ENCODE results near the gene MID2.
"Not testable (repeated sequence)": the region's sequence is repeated elsewhere in the genome, so short reads cannot be mapped to it uniquely, and the experiment has no call there.

The MID2 gene, protein sequence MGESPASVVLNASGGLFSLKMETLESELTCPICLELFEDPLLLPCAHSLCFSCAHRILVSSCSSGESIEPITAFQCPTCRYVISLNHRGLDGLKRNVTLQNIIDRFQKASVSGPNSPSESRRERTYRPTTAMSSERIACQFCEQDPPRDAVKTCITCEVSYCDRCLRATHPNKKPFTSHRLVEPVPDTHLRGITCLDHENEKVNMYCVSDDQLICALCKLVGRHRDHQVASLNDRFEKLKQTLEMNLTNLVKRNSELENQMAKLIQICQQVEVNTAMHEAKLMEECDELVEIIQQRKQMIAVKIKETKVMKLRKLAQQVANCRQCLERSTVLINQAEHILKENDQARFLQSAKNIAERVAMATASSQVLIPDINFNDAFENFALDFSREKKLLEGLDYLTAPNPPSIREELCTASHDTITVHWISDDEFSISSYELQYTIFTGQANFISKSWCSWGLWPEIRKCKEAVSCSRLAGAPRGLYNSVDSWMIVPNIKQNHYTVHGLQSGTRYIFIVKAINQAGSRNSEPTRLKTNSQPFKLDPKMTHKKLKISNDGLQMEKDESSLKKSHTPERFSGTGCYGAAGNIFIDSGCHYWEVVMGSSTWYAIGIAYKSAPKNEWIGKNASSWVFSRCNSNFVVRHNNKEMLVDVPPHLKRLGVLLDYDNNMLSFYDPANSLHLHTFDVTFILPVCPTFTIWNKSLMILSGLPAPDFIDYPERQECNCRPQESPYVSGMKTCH

DNA sequence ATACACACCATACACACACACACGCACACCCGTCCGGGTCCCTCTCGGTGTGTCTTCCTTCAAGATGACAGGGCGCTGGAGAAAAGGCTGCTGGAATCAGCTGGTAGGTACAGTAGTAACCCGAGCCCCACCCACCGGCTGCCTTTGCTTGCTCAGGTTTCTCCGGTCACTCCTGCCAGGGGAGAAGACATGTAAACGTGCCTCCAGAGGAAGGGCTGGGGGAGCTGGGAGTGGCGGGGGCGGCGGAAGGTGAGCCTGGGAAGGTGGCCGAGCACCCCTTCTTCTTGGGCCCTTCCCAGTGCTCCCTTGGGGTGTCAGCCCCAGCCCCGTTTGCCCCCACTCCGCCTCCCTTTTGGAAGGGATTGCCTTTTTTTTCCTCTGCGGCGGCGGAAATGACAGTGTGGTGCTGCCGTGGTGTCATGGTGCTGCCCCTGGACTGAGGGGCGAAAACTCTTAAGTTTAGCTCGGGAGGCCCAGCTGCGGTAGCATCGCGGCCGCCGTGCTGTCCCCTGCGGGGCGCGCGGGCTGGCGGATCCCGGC, at the start of gene MID2:
MID2 (plus strand) TSS at position 169 of the 540 bp plus-strand sequence. CDS start 561 bp downstream, outside the sequence.
- DNase-seq = peak; percentile 32 to 44

DNA sequence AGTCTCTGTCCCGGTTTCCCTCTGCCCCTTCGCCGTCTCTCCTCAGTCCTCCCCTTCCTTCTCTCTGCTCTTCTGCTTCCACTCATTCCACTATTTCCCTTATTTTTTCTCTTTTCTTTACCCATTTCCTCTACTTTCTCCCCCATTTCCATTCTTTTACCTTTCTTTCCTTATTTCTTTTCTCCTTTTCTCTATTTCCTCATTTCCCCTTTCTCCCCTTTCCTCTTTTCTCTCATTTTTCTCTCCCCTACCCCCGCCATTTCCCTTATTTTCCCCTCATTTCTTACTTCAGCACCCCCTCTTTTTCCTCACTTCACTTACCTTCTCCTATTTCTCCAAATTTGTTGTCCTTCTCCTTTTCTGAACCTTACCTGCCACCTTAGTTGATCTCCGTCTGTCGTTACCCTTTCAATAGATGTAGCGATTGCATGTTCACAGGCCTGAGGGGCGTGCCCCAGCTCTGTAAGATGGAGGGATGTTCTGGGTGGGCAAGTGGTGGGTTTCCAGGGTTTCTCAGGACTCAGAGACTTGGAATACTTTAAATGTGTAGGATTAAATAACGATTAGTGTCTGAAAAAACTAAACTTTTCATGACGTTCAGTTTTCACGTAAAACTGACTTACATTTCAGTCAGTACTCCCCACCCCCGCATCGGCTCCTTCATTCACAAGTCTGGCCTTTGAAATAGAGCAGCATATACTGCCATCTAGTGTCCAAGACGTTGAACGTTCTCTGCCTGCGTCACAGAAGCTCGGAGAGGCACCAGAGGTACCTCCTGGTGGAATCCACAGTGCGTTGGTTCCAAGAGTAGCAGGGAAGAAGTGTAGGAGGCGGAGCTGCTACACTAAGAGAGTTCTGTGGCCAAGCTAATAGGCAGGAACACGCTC, 48.8 kb upstream of the MID2 start:
- DNase-seq = peak; percentile 68 to 76

DNA sequence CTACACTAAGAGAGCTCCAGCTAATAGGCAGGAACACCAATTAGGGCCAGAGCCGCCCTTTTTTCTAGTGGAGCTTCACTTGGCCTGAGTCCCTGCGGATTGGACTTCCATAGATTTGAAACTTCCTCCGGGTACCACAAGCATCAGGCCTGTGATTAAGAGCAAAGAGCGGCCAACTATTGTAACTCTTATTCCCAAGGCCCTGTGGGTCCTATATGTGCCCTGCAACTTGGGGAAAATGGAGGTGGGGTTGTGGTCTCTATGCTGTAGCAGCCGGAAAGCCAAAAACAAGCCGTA, 48.2 kb upstream of the MID2 start, which contains the start of gene NCBP2L:
NCBP2L (plus strand) TSS at position 198 of the 297 bp plus-strand sequence. CDS start 16,488 bp downstream, outside the sequence.
- no peak for DNase-seq

DNA sequence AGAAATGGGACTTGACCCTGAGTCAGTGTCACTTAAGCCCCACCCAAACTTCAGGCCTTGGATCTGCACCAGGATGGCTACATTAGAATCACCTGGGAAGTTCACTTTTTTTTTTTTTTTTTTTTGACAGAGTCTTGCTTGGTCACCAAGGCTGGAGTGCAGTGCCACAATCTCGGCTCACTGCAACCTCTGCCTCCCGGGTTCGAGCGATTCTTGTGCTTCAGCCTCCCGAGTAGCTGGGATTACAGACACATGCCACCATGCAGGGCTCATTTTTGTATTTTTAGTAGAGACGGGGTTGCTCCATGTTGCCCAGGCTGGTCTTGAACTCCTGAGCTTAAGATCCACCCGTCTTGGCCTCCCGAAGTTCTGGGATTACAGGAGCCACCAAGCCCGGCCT, 45.1 kb upstream of the MID2 start:
- no peak for DNase-seq

DNA sequence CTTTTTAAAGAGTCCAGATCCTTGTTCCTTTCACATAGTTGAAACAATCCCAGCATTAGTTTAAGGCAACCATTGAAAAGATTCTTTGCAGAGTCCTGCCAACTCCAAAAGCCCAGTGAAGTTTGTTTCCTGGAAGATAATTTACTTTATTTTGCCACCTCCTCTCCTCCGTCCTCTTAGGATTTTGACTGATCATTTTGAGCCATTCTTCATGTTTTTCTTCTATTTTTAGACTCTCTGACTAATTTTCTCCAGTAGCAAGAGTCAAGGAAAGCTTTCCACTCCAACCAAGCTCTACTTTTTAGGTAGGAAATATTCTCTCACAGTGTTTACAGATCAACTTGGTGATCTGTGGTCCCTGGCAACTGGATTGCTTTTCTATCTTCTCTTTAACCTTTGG, 37.8 kb upstream of the MID2 start:
- DNase-seq = no peak

DNA sequence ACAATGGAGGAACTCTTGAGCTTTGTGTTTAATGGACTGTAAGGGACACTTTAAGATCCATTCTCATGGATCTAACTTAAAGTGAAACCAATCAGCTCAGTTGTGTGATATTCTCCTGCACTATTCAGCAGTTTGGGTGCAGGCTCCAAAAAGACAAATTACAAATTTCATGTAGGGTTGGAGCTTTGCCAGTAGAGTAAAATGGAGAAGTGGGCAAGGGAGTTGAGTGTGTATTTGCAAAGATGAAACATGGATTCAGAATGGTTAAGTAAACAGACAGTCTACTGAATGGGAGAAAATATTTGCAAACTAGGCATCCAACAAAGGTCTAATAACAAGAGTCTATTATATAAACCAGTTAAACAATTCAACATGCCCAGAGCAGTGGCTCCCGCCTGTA, 21.2 kb upstream of the MID2 start:
- no peak for DNase-seq

DNA sequence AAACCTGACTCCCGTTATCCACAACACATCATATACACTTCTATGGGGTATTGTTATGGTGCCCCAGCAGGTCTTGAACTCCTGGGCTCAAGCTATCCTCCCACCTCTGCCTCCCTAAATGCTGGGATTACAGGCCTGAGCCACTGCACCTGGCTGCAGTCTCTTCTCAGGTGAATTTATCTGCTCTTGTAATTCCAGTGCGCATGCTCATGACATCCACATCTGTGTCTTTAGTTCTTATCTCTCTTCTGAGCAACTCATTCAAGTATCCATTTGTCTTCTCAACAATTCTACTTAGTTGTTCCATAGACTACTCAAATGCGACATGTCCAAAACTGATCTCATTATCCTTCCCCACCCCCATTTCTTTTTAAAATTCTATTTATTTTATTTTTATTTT, 20.5 kb upstream of the MID2 start:
- DNase-seq = no peak

DNA sequence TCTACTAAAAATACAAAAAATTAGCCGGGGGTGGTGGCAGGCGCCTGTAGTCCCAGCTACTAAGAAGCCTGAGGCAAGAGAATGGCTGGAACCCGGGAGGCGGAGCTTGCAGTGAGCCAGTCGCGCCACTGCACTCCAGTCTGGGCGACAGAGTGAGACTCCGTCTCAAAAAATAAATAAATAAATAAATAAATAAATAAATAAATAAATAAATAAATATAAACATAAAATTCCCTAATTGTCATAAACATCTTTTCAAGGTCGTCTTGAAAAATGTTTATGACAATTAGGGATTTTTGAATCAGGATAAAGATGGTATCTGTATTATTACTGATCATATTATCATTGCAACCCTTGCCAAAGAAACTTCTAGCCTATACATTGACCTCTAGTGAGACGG, 15.6 kb upstream of the MID2 start:
- not testable (repeated sequence) for DNase-seq

DNA sequence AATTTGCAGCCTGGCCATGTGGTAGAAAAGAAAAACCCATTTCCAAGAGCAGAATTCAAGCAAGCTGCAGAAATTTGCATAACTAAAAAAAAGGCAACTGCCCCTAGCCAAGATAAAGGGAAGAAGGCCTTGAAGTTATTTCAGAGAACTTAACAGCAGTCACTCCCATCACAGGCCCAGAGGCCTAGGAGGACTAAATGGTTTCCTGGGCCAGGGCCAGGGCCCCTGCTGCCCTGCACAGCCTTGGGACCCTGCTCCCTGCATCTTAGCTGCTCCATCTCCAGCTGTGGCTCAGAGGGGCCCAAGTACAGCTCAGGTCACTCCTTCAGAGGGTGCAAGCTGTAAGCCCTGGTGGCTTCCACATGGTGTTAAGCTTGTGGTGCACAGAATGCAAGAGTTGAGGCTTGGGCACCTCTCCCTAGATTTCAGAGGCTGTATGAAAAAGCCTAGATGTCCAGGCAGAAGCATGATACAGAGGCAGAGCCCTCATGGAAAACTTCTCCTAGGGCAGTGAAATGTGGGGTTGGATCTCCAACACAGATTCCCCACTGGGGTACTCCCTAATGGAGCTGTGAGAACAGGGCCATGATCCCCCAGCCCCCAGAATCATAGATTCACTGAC, 6.7 kb upstream of the MID2 start:
- DNase-seq = no peak

DNA sequence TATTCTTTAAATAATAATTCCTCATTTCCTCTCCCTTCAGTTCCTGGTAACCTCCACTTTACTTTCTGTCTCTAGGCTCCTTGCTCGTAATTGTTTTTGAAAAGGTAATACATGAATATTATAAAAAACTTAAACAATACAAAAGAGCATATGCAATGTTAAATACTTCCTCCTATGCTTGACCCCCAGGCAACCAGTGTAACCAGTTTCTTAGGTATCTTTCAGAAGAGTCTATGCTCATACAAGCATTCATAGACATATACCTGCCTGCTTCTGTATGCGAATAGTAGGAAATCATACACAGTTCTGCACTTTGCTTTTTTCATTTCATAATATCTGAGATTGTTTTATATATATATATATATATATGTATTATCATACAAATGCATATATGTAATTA, 2.6 kb upstream of the MID2 start:
- DNase-seq = no peak

DNA sequence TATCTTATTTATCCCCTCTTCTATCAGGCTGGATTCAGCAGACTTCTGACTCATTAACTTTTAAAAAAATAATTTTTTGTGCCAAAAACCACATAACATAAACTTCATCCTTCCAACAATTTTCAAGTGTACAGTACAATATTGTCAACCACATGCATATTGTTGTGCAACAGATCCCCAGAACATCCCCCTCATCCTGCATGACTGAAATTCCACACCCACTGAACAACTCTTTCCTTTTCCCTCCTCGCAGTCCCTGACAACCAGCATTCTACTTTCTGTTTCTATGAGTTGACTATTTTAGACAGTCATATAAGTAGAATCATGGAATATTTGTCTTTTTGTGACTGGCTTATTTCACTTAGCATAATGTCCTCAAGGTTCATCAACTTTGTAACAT, 2.2 kb upstream of the MID2 start:
- DNase-seq = no peak

DNA sequence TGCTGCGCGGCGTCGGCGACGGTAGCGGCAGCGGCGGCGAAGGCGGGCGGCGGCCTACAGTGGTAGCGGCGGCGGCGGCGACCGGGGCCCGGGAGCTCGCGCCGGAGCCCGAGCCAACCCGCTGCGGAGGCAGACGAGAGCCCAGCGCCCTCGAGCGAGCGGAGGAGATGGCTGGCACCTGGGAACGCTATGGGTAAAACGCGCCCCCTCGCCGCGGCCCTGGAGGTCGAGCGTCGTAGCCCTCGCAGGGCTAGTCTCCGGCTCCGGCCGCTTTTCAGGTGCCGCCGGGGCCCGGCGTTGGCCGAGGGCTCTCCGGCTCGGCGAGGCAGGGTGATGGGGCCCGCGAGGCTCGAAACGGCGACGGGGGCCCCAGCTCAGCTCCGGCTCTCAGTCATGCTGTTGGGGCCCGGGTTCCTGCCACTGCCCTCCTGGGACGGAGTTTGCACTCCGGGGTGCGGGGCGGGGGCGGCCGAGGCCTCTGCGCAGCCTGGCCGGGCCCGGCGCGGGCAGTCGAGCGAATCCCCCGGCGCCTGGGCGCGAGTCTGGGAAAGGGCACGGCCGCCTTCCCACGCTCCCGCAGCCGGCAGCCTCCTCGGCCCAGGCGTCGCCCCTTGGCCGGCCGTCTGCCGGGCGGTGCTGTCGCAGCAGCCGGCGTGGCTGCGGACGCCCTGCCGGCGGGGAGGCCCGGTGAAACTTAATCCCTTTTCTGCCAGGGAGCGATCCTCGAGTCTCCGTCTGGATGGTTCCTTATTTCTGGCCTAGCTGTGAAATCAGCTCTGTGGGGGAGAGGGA, 768 bp downstream of the MID2 start:
- DNase-seq = peak; percentile 13 to 20

DNA sequence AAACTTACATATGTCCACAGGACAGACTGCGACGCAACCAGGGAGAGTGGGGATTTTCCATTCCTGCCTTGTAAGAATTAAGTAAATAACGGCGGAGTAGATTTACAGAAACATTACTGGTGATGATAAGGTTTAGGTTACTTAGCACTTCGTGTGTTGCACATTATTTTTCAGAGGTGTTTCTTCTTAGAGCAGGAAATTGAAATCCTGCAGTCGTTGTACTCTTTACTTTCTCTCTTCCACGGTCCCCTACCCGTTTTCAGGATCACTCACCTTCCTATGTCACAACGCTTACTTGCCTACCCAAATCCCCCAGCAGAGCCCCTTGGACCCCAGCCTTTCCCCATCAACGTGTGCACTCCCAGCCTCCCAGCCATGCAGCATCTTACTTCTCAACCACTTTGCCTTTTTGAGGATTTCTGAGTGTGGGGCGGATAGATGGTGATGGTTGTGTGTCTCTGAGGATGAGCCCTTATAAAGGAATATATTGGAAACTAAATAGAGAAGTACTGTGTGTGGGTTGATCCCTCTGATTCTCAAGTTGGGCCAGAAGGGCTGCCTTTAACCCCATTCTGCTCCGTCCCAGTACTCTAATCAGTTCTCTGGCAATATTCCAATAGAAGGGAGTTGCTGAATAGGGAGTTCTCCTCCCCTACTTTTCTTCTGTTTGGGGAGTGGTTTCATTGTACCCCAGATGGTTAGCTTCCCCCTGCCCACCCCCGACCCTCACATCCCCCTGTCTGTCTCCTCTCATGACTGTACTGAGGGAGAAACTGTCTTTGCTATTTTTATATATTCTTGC, 1.6 kb downstream of the MID2 start:
- no peak for DNase-seq

DNA sequence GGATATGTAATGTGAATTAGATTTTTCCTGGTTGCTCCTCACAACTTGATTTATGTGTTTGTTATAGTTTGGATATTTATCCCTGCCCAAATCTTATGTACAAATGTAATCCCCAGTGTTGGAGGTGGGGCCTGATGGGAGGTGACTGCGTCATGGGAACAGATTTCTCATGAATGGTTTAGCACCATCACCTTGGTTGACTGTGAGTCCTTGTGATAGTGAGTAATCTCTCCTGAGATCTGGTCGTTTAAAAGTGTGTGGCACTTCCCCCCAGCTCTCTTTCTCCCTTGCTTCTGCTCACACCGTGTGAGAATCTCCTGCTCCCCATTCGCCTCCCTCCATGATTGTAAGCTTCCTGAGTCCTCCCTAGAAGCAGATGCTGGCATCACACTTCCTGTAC, 2.2 kb downstream of the MID2 start:
- DNase-seq = no peak

DNA sequence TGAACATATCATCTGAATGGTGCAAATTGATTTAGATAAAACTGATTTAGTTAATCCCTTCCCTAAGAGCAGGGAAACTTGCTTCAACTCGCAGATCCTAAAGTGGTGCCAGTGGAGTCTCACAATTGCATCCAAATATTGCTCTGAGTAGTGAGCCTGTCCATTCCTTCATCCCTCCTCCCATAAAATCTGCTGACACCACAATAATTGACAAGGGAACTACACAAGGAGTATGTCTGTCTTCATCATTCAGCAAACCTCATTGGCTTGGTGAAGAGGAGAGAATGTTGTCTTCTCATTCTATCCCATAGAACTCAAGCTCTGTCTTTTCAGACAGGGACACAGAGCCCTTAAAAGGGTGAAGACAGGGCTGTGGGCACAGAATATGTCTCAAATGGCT, 4.2 kb downstream of the MID2 start:
- DNase-seq = no peak

DNA sequence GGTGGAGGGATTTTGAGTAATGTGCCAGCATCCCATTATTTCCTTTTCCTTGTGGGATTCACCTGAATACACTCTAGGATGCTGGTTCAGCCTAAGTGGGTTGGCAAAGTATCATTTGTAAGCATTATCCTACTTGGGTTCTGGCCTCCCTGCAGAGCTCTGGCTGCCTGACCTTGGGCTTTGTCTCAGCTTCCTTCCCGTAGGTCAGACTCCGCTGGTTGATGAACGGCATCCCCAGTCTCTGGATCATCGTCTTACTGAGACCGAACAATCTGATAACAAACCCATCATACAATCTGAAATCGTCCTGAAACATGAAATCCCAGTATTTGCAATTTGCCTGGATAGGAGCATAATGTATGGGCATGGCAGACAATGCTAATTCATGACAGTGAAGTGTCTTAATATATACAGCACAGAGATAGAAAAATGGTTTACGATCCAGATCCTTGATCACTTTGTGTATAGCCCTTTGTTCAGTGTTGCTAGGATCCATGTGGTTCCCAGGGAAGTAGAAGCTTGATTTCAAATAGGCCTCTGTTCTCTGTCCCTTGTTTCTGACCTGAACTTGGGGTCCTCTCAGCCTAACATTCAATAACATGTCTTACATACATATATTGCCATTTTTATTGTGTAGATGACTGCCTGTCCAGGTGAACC, 5.5 kb downstream of the MID2 start:
- no peak for DNase-seq

DNA sequence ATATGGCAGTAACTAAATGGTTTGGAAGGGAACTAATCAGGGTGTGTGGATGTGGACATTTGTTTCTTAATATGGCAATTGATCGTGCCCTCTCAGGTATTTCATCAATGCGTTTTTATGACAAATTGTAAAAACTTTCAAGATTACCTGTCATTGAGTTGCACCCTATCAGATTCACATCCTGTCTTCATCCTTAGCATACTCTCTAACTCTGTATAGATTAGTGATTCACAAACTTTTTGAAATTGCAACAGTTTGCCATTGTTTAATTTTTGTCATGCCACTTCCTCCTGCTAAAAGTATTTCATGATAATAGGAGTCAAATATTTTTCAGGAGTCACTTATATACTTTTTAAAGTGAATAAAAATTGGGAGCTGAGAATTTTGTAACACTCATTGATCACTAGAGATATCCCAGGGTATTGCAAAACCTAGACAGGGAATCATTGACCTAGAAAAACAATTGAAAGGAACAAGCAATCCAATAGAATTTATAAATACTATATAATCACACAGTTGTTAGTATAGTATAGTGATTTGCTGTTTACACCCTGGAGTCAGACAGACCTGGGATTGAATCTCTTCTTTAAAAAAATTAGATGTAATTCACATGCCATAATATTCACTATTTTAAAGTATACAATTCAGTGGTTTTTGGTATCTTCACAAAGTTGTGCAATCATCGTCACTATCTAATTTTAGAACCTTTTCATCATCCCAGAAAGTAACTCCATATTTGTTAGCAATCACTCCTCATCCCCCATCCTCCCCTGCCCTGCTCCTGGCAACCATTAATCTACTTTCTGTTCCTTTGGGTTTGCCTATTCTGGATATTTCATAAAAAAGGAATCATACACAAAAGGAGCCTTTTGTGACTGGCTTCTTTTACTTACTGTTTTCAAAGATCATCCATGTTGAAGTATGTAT, 8.9 kb downstream of the MID2 start:
- DNase-seq = no peak

DNA sequence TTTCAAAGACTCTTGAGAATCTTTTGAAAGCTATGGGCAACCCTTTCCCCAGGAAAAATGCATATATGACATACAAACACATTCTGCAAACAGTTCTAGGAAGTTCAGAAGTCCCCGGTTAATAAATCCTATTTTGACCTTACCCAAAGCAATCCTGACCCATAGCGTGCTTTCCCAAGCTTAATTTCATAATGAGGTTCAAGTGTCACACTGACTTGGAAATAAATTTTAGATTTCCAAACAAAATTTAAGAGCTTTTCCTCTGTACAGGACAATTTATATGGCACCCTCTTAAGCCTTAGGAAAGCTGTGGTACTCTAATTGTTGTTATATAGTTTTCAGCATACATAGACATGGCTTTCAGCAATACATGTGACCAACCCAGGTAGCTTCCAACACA, 11.3 kb downstream of the MID2 start:
- DNase-seq = no peak

DNA sequence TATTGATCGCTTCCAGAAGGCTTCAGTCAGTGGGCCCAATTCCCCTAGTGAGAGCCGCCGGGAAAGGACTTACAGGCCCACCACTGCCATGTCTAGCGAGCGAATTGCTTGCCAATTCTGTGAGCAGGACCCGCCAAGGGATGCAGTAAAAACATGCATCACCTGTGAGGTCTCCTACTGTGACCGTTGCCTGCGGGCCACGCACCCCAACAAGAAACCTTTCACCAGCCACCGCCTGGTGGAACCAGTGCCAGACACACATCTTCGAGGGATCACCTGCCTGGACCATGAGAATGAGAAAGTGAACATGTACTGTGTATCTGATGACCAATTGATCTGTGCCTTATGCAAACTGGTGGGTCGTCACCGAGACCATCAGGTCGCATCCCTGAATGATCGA, 15.3 kb downstream of the MID2 start:
- DNase-seq = no peak

Measured in activated CD4-positive, alpha-beta T cell treated with anti-CD3 and anti-CD28 coated beads, Interleukin-2, amount 50 U/mL, for 4 hours (primary cell).